ENCODE results near the gene ARMC9. TPM values are rescaled to one million over a fixed set of nuclear protein-coding genes. Genes with fewer than 3 reads are reported as not detected.

The ARMC9 gene
- total RNA-seq, 1 experiment from 2014 or later = 3.3 TPM

DNA sequence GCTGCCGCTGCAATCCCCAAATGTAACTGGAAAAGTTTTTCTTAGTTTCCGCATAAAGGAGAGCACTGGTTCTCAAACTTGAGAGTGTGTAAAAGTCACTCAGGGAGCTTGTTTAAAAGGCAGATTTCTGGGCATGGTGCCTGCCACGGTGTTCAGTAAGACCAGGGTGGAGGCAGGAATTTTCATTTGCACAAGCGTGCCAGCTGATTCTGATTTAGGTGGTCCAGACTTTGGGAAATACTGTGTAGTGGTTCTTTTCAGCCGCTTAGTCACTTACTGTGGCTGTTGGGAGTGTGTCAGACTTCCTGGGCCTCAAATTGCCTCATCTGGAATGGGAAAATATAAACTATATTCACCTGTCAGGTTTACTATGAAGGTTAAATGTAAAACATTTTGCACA, 788 bp downstream of the ARMC9 start:
- H3K27ac Mint-ChIP-seq (ENCODE audit: unreplicated experiment) = no peak overlapping the region
- H3K27me3 Mint-ChIP-seq (ENCODE audit: insufficient read depth, unreplicated experiment) = no peaks in the 10 kb centered on the region
- Histone ChIP-seq H3K36me3 (ENCODE audit: control insufficient read depth, insufficient read depth, low read length) (no peaks in the 10 kb centered on the region), H3K27me3 (replicated peaks; ENCODE audit: control insufficient read depth, insufficient read depth, low read length) (no peaks in the 10 kb centered on the region), H3K9me3 (no peaks in the 10 kb centered on the region), H3K4me1 (0 out of 2 replicates have a peak, but pooled peaks cover 4% of the 10 kb centered on the region), H3K4me3 (ENCODE audit: low read depth, low read length) (peak overlapping the region; percentile 95)
- no peak for DNase-seq
- POLR2A ChIA-PET = no interaction called here
- no TSS peak for BruUV-seq (replicated peaks)
- intact Hi-C loops (cut with micrococcal nuclease; ENCODE audit: unreplicated experiment) = loop anchor here (2.0 kb wide), 1 partner anchor 94 kb away; no protein-coding TSS in a partner anchor
- H3K9me3 Mint-ChIP-seq (ENCODE audit: unreplicated experiment) = no peaks in the 10 kb centered on the region
- H3K4me1 Mint-ChIP-seq (ENCODE audit: low read depth, unreplicated experiment) = peaks cover 8% of the 10 kb centered on the region
- CTCF ChIA-PET = no interaction called here
- TF ChIP-seq CTCF (IDR thresholded peaks at IDR 0.05; ENCODE audit: insufficient read depth in 1 of 2, low read depth in 1 of 2, low read length in 1 of 2, severe bottlenecking in 1 of 2, unreplicated experiment in 1 of 2) = no peak
- H3K4me3 Mint-ChIP-seq (ENCODE audit: unreplicated experiment) = peak overlapping the region; percentile 84
- H3K36me3 Mint-ChIP-seq (ENCODE audit: insufficient read depth, unreplicated experiment) = no peaks in the 10 kb centered on the region

DNA sequence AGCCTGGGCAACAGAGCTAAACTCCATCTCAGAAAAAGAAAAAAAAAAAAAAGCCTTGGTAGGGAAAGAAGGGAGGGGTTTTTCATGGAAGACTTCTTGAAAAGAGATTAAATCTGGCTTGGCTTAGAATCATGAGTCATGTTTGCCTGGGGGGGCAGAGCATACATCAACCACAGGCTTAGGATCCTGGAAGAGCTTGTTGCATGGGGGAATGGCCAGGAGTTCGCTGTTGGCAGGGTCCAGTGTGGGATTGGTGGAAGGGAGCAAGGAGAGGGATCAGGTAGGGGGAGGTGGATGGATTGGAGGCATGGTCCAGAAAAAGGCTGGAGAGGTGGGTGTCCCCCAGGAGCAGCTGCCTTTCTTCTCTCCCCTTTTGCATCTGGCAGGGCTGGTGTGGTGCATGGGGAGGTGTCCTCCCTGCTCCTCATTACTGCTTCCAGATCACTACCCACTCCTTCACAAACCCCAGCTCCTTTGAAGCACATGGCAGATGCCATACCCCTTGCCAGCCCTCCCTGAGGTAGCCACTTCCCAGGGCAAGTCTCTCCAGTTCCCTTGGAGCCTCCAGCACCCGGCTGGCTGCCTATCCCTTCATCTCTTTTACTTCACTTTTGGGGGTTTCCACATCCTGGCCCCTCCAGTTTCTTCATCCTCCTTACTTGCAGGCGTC, 2.5 kb downstream of the ARMC9 start:
- ChIA-PET CTCF (interaction anchor here (0.6 kb wide), 1 partner anchor 251 kb away, joined by 12 read pairs; no protein-coding TSS in a partner anchor), POLR2A (no interaction called here)
- no peak for DNase-seq
- H3K36me3 ChIP-seq (ENCODE audit: control insufficient read depth, insufficient read depth, low read length) = no peaks in the 10 kb centered on the region
- no peaks in the 10 kb centered on the region for H3K9me3 ChIP-seq
- TF ChIP-seq CTCF (IDR thresholded peaks at IDR 0.05; ENCODE audit: insufficient read depth in 1 of 2, low read depth in 1 of 2, low read length in 1 of 2, severe bottlenecking in 1 of 2, unreplicated experiment in 1 of 2) = no peak
- Mint-ChIP-seq H3K4me3 (ENCODE audit: unreplicated experiment) (peak overlapping the region; percentile 44), H3K9me3 (ENCODE audit: unreplicated experiment) (no peaks in the 10 kb centered on the region), H3K36me3 (ENCODE audit: insufficient read depth, unreplicated experiment) (no peaks in the 10 kb centered on the region), H3K27ac (ENCODE audit: unreplicated experiment) (no peak overlapping the region), H3K27me3 (ENCODE audit: insufficient read depth, unreplicated experiment) (no peaks in the 10 kb centered on the region), H3K4me1 (ENCODE audit: low read depth, unreplicated experiment) (peaks cover 8% of the 10 kb centered on the region)
- H3K4me1 ChIP-seq = 0 out of 2 replicates have a peak, but pooled peaks cover 4% of the 10 kb centered on the region
- H3K4me3 ChIP-seq (ENCODE audit: low read depth, low read length) = no peak overlapping the region
- H3K27me3 ChIP-seq (replicated peaks; ENCODE audit: control insufficient read depth, insufficient read depth, low read length) = no peaks in the 10 kb centered on the region
- BruUV-seq (replicated peaks) = no TSS peak
- intact Hi-C loops (cut with micrococcal nuclease; ENCODE audit: unreplicated experiment) = no loop called here

DNA sequence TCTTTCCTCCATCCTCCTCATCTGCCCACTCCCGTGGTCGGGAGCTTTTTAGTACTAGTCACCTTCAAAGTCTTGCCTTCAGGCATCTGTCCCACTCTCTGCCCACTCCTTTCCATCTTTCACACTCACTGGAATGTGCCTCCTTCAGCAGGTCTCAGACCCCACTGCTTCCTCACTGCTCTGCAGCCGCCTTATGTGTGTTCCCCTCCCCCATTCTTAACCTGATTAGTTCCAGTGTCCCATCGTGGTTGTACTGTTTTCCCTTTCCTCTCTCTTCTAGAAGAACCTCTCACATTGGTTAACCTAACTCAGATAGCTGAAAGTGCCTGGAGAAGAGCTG, 3.0 kb downstream of the ARMC9 start:
- ChIA-PET POLR2A (no interaction called here), CTCF (no interaction called here)
- intact Hi-C loops (cut with micrococcal nuclease; ENCODE audit: unreplicated experiment) = no loop called here
- Histone ChIP-seq H3K9me3 (no peaks in the 10 kb centered on the region), H3K27me3 (replicated peaks; ENCODE audit: control insufficient read depth, insufficient read depth, low read length) (no peaks in the 10 kb centered on the region), H3K4me1 (0 out of 2 replicates have a peak, but pooled peaks cover 4% of the 10 kb centered on the region), H3K36me3 (ENCODE audit: control insufficient read depth, insufficient read depth, low read length) (no peaks in the 10 kb centered on the region), H3K4me3 (ENCODE audit: low read depth, low read length) (no peak overlapping the region)
- Mint-ChIP-seq H3K36me3 (ENCODE audit: insufficient read depth, unreplicated experiment) (no peaks in the 10 kb centered on the region), H3K4me1 (ENCODE audit: low read depth, unreplicated experiment) (peaks cover 8% of the 10 kb centered on the region), H3K27ac (ENCODE audit: unreplicated experiment) (no peak overlapping the region), H3K9me3 (ENCODE audit: unreplicated experiment) (no peaks in the 10 kb centered on the region), H3K27me3 (ENCODE audit: insufficient read depth, unreplicated experiment) (no peaks in the 10 kb centered on the region), H3K4me3 (ENCODE audit: unreplicated experiment) (peak overlapping the region; percentile 44)
- DNase-seq = no peak
- no TSS peak for BruUV-seq (replicated peaks)
- TF ChIP-seq CTCF (IDR thresholded peaks at IDR 0.05; ENCODE audit: insufficient read depth in 1 of 2, low read depth in 1 of 2, low read length in 1 of 2, severe bottlenecking in 1 of 2, unreplicated experiment in 1 of 2) = no peak
